Subcutaneous preadipocyte (primary cell): ENCODE results near the gene TFF1. TPM values are rescaled to one million over a fixed set of nuclear protein-coding genes. Genes with fewer than 3 reads are reported as not detected.

Experiments
- total RNA-seq: library from RNA; depleted of rRNA; stranded (reverse); fragments of >200 nt; gene quantifications from 2 replicates; pipeline ENCODE4 v1.2.3, GENCODE V29; 2012

Gene TFF1
- not detected in 2 replicates for total RNA-seq

GRCh38 chr21:42366292-42367010 is at the start of gene TFF1:
Gene TFF1 (minus strand): TSS chr21:42366535. CDS start chr21:42366495, 40 bp downstream.

DNA sequence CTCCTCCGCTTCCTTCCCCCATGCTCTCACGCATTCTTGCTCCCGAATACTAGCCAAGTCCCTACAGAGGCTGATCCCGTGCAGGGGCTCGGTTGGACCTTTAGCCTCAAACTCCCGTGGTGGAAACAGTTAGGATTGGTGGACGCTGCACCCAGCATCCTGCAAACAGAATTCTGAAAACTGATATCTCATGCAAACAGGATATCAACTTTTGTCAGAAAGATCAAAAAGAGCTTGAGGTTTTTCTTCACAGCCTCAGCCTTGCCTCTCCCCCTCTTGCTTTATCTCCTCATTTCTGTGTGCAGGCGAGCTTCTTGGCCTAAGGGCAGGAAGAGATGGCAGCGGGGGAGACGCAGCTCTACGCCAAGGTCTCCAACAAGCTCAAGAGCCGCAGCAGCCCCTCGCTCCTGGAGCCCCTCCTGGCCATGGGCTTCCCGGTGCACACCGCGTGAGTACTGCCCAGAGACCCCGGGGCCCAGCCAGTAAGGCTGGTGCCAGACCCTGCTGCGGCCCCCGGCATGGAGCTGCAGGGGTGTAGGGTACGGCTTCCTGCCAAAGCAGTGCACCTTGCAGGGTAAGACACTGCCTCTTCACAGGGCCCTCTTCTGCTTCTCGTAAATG is 37.4 kb upstream of the TFF1 start, which contains the start of gene UBASH3A:
Gene UBASH3A, plus strand, starts transcription at position 292 of the 621 bp plus-strand sequence. Its CDS starts 44 bp downstream, at position 336.

DNA sequence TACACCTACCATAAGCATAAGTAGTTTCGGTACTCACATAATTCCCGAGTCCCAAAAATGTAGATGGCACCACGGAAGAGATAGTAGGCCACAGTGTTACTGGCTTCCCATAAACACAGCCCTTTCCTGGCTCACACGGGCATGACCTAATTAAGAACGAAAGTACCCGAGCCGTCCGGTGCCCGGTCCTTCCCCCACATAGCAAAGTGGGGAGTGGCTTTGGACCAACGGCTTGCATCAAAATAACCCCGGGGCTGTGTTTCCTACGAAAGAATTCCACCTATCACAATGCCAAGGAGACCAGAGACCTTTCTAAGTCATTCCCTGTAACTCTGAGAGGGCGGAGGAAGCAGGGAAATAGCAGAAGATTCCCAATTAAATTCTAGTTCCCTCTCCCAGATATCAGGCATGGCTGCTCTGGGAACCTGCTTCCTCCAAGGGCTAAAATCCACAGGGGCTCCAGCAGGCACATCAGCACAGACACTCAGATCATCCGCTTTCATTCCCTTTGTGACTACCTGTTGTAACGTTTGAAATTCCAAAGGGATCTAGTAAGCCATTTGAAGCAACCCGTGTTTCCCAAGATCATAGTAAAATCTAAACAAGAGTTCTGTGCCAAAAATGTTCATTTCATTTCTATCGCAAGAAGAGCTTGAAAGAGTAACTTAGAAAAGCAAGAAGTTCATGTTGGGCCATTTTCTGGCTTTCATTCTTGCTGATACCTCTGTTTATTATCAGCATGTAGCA is 29.7 kb upstream of the TFF1 start, which contains the start of gene TMPRSS3:
Gene TMPRSS3, minus strand, starts transcription at position 148 of the 747 bp plus-strand sequence. CDS start 635 bp downstream, outside the sequence.

GRCh38 chr21:42350927-42351426 is 15.4 kb downstream of the TFF1 start, which contains the start of gene TFF2:
Gene TFF2 (minus strand): TSS chr21:42350994. CDS start chr21:42350957, 37 bp downstream.

GRCh38 chr21:42315296-42315891 is 50.9 kb downstream of the TFF1 start, which contains the start of gene TFF3:
Gene TFF3 (minus strand): TSS chr21:42315409. CDS start chr21:42315374, 35 bp downstream.

Other genes with a start within 250 kb of the TFF1 start
- under 0.01 and 0.20 TPM in 2 replicates for gene ABCG1, start 147.4 kb downstream of the TFF1 start, total RNA-seq
- gene TFF3, start 51.1 kb downstream of the TFF1 start, total RNA-seq = 0.37 TPM in 1 of 2 replicates, not detected in the other
- gene TFF2, start 15.5 kb downstream of the TFF1 start, total RNA-seq = not detected in 2 replicates
- not detected in 2 replicates for gene TMPRSS3, start 29.5 kb upstream of the TFF1 start, total RNA-seq
- not detected in 2 replicates for gene UBASH3A, start 37.4 kb upstream of the TFF1 start, total RNA-seq
- gene RSPH1, start 129.7 kb upstream of the TFF1 start, total RNA-seq = not detected in 2 replicates
- 0.73 and 1.8 TPM in 2 replicates for gene SLC37A1, start 147.3 kb upstream of the TFF1 start, total RNA-seq